Medulla oblongata (tissue), 1 donor: ENCODE measurements around the gene WBP2.

Experiments
- DNase-seq: peaks from one replicate; pipeline ENCODE4 v3.0.0-alpha.2; 2015; ENCODE audit errors: extremely low spot score

The WBP2 gene

DNA sequence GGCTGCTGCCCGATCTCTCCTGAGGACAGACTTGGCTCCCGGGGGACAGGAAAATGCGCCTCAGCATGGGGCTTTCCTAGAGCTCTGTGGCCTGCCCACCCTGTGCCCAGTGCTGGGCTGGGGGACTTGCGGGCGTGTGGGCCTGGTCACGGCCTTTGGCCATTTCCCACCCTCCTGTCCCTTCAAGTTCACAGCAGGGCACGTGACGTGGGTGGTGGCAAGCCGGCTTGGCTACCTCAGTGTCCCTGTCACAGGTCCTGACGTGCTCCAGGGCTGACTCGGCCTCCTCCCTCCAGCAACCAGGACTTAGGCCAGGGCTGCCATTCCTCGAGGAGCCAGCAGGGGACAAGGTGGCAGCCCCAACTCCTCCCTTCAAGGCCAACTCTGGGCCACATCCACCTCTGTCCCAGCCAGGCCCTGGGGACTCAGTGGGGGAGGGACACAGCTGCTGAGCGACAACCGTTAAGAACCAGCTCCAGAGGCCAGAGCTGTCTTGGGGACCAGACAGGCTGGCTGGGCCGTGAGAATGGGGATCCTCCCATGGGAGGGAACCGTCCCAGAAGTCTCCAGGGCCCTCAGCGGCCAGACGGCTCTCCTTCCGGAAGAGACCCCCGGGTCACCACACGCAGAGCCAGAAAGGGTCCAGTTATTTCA, 9.9 kb downstream of the WBP2 start:
- DNase-seq: peak; percentile 86

DNA sequence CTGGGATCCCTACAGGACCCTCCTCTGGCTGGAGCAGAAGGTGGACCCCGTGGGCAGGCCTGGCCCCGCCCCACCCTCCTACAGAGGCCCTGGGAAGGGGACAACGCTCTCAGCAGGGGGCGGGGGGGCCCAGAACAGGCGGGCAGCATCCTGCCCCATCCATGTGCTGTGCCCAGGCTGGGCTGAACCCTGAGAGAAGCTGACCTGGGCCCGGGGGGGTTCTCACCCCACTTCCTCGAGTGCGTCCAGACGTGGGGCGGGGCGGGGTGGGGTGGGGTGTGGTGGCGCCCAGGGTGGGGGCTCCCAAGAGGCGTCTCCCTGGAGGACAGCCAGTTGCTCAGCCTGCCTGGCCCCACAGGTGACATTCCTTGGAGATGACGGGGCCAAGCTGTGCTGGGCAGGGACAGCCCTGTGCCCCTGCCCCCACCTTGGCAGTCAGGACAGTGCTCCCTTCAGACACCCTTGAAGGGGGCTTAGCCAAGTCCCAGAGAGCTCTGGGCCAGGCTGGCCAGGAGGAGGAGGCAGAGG, 10.5 kb downstream of the WBP2 start:
- DNase-seq: peak; percentile 54

DNA sequence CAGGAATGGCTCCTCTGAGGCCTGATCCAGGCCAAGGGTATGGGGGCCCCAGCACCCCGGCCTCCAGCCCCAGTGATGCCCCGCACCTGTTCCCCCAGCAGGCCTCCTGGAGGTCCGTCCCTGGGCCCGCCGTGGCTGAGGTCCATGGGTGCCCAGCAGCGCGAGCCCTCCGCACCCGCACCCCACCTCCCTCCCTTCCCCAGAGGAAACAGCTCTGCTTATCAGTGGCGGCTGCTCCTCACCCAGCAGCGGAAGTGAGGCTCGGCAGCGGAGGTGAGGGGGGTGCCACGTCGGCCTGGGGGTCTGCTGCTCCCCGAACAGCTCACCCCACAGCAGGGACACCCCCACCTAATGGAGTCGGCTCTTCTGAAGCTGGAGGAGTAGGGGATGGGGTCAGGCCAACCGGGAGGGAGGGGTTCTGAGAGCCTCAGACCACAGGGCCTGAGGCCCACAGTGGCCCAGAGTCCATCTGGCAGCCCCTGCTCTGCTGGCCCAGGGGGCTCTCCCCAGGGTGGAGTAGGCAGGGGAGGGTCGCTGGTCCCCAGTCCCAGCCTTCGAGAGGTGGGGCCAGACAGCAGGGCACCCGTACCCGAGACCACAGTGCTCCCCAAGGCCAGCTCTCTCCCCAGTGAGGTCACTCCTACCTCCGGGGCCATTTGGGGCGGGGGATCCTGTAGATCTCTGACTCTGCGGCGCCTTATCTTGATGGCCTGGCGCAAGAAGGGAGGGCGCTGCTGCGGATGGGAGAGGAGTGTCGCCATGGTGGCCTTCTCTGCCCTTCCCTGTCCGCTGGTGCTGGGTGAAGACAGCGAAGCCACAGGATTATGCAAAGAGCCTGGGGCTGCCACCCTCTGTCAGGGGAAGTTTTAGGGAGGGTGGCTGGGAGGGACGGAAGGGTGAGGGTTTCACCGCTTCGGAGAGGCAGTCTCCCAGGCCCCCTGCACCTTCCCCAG, 11.3 kb downstream of the WBP2 start, which contains the start of gene UNC13D:
UNC13D (minus strand) TSS at position 828 of the 953 bp plus-strand sequence; CDS start at position 761, 67 bp downstream.
- no peak for DNase-seq

DNA sequence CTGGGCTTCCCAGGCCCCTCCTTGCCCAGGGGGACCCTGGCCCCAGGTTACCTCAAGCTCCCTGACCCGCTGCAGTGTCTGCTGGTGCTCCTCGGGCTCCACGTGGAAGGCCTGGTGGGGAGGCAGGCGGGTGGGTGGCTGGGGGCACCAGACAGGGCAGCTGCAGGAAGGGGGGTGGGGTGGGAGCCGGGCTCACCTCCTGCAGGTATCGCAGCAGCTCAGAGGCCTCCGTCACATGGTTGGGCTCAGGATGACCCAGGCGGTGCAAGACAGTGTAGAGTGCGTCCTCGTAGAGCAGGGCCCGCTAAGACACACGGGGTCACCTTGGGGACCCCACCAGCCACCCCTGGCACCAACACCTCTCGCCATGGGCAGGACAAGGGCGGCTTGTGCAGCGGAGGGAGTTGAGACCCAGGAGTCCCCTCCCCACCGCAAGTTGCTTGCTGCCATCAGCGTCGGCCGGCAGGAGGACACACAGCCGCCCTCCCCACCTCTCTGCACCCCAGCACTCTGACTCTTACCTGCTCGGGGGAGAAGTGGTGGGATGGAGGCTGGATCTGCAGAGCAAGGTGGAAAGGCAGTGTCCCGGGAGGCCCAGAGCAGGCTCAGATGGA, 12.1 kb downstream of the WBP2 start:
- no peak for DNase-seq

DNA sequence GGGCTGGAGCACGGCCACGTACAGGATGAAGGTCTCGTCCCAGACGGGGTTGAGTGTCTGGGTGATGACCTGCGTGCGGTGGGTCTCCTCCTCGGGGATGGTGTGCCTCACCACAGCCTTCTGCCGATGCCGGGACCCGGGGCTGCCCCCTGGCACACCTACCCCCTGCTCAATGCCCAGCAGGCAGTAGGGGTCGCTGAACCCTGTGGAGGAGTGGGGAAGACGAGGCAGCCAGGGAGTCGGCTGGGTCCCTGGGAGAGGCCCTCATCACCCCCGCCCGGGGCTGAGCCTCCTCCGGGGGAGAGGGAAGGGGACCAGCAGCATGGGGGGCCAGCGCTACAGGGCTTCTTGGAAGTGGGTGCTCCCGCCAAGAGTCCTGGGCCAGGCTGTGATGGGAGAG, 12.7 kb downstream of the WBP2 start:
- no peak for DNase-seq

DNA sequence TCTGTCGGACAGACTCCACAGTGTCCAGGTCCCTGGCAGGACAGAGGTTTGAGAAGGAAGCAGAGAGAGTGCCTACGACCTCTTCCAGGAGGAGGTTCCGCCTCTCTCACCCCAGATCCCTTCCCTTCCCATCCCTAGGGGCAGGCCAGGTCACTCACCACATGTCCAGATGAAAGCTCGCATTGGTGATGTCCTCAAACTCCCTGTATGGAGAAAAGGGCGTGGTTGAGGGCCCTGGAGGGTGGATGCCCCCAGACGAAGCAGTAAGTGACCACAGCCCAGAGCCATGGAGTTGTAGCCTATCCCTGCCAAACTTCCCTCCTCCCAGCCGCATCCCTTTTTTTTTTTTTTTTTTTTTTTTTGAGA, 14.4 kb downstream of the WBP2 start:
- DNase-seq: no peak

DNA sequence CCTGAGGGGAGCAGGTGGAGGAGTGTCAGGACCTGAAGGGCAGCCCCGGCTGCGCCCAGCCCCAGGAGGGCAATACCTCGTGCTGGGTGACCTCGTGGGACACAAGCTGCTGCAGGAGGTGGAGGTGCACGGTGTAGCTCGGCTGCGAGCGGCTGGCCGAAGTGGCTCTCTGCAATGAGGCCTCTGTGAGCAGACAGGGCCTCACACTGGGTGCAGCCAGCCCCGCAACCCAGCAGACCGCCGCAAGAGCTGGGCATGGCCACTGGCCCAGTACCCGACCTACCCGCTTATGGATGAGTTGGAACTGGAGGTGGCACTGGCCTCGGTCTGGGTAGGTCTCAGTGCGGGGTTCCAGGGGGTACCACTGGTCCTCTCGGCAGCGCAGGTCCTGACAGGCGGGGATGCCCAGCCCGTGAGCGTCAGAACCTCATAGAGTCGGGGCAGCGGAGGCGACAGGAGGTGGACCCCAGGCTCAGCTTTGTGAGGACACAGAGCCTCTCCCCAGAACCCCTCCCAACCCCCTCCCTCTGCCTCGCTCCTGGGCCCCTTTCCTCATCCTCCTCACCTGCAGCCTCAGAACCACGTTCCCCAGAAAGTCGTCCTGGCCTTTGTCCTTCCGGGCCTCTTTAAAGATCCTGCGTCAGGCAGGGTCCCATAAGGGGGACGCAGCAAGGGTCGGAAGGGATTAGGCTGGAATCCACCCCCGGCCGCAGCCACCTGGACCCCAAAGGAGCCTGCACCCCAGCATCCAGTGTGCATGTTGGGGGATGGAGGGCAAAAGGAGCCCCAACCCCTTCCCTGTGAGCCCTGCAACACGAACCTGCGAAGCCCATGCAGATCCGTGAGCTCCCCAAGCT, 15.0 kb downstream of the WBP2 start:
- DNase-seq: no peak

DNA sequence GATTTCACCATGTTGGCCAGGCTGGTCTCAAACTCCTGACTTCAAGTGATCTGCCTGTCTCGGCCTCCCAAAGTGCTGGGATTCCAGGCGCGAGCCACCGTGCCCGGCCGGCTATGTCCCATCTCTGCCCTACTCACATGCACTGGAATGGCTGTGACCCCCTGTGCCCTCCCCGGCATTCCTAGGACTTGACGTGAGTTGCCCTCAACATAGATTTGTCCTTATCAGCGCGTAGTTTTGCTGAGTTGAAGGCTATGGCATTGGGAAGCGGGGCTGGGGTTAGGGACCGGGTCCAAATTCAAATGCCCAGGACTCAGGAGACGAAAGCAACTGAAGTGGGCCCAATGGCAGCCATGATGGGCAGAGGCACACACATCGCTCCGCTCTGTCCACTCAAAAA, 16.7 kb downstream of the WBP2 start:
- DNase-seq: no peak

DNA sequence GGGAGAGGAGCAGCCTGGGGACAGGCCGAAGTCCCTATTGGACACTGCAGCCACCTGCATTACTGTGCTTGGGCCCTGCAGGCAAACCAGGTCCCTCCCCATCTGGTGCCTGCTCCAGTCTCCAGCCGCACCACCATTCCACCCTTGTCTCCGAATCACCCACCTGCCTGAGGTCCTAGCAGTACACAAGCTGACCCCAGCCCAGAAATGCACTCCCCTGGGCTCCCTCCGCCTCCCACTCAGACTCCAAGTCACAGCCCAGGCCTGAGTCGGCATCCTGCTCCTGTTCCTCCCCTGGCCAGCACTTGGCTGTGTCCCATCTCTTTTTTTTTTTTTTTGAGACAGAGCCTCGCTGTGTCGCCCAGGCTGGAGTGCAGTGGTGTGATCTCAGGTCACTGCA, 17.2 kb downstream of the WBP2 start:
- DNase-seq: no peak

DNA sequence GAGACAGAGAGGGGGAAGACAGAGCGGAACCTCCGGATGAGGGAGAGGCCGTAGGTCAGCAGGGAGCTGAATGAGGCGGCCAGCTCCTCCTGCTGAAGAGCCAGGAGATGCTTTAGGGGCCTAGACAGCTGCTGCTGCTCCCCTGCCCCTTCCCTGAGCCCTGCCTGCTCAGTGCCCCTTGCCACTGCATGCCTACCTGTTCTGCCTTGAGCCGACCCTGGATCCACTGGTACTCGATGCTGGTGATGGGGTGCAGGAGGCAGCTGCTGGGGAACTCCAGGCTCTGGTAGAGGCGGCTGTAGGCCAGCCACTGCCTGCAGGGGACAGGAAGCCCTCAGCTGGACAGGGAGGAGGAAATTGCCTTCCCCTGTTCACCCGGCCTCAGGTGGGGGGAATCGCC, 18.5 kb downstream of the WBP2 start:
- no peak for DNase-seq

DNA sequence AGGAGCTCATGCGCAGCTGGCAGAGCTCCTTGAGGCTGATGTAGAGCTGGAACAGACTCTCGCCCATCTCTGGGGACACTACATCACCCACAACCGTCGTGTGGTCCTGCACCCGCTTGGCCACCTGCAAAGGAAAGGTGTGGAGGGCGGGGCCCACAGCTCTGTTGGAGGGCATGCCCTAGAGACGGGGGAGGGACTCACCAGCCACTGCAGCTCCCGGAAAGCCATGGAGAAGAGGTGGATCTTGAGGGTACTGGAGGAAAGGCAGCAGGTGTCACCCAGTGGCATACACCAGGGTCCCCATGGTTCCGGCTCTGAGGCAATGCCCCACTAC, 19.5 kb downstream of the WBP2 start:
- no peak for DNase-seq

DNA sequence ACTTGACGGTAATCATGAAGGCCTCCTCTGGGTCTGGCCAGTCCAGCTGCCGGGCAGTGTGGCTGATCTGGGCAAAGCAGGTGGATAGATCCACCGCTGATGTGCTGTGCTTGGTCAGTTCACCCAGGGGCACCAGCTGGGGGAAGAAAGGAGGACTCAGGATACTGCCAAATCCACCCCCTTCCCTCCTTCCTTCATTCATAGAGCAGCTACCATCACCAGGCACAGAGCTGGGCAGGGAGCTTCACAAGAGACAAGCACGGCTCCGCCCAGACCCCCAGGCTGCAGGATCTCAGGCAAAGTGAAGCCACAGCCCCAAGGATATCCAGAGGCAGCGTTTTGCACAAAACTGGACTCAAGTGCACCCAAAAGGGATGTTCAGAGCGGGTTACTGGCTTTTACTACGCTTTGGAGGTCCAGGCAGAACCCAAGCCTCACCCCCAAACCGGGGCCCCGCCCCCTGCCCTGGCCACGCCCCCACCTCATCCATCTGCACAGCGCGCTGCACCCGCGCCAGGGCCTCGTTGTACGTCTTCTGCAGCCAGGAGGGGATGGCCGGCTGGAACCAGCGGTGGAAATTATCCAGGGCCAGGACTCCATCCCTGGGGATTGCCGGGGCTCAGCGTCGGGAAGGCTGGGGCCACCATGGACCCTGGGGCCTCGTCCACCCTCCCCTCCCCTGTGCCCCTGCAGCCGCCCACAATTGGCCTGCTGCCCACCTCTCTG, 20.0 kb downstream of the WBP2 start:
- no peak for DNase-seq

DNA sequence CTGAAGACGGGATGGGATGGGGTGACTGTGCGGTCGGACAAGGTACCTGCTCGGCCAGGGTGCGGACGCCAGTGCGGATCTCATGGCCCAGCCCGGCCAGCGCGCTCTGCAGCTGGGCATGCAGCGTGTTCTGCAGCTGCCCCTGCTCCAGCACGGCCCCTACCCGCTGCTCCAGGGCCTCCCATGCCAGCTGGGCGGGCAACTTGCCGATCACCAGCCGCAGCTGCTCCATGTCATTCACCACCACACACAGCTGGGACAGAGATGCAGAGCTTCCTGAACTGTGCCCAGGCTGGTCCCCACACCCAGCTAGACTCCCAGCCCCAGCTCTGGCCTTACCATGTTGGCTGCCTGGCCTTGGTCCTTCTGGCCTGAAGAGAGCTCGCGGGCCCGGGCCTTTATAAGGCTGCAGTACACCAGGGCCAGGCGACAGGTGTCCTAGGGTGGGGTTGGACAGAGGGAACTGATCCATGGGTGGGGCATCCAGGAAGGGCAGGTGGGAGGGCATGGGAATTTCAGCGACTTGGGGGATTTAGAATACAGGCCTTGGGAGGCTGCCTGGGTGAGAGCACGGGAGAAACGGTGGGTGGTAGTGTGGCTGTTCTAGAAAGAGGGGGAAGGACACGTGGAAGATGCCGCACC, 20.7 kb downstream of the WBP2 start:
- DNase-seq: no peak

DNA sequence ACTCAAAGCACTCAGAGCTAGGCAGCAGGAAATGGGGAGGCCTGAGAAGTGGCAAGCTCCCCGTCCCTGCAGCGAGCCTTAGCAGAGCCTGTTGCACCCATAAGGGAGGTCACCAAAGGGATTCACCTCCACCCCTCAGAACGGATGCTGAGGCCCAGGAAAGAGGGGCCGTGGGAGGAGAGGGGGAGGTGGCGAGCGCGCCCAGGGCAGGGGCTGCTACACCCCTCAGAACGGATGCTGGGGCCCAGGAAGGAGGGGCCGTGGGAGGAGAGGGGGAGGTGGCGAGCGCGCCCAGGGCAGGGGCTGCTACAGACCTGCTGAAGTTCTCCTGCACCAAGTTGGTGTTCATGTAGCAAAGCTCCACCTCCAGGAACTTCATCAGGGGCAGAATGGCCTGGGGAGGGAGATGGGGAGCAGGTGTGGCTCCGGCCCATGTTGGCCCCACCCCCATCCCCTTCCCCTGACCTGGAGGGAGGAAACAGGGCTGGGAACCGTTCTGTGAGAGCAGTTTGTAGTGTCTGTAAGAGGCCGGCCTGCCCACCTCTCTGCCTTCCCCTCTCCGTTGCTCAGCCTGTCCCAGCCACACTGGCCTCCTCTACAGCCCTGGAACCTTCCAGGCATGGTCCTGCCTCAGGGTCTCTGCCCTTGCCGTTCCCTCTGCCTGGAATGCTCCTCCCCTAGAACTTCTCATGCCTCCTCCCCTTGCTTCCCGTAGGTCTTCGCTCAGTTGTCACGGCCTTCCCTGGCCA, 22.3 kb downstream of the WBP2 start:
- DNase-seq: no peak

DNA sequence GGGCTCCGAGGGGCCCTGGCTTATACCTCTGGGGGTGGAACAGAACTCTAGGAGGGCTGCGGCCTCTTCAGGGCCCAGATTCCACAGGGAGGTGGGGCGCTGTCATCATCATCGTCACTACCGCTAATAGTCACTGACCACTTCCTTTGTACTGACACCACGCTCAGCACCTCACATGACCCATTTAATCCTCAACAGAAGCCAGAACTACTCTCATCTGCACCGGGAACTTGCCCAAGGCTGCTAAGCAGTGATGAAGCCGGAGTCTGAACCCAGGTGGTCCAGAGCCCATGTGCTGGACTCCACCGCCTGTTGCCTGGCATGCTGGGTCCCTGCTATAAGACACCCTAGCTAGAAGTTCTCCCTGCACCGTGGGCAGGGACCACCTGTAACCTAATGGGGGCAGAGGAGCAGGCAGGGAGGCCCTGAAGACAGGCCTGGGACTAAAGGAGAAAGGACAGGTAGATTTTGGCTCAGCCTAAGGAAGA, 22.9 kb downstream of the WBP2 start:
- peak; percentile 61 for DNase-seq

DNA sequence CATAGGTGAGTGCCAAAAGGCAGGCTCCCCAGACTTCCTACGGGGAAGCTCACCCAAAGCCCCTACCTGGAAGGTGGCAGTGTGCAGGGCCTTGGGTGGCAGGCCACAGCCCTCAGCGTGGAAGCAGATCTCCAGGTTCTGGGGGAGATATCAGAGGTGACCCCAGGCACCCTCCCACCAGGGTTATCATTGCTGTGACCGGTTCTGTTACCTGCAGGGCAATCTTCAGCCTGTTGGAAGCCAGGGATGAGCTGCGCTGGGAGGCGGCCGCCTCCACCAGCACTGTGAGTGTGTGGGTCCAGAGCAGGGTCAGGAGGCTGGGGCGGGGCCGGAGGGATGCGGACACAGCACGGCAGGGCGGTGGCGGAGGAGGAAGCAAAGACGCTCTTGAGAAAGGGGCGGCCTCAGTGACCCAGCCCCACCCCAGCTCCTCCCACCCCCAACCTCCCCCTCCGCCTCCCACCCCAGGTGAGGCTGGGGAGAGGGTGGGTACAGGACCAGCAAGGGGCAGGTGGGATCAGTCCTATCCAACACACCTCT, 24.0 kb downstream of the WBP2 start:
- no peak for DNase-seq

DNA sequence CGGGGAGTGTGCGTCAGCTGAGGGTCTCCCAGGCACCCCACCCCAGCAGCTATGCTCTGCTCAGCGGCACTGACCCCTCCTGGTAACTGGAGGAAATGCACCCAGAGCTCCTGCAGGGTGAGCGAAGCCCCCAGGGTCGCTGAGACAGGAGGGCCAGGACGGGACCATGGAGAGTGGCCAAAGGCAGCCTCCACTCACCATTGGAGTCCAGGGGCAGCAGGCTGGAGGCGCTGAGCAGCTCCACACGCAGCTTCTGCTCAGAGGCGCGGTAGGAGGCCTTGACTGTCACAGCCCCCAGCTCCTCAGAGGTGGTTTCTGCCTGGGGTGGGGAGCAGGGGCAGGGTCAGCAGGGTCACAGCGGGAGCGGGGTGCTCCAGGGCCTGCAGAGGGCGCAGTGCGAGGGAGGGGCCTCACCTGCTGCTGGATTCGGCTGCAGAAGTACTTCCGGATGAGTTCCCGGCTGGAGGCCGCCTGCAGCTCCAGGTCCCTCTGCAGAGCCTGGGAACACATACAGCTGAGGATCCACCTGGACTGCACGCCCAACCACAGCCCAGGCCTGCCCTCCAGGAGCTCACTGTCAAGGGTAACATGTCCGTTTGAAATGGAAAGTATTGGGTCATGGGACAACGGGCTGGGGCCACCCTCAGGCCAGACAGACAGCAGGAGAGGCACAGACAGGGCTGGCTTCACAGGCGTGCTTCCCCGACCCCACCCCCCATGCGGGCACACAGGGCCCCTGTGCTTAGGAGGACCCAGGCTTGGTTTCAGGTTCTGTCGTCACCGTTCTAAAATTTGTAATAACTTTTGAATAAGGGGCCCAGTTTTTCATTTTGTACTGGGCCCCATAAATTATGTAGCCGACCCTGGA, 24.7 kb downstream of the WBP2 start:
- DNase-seq: no peak

DNA sequence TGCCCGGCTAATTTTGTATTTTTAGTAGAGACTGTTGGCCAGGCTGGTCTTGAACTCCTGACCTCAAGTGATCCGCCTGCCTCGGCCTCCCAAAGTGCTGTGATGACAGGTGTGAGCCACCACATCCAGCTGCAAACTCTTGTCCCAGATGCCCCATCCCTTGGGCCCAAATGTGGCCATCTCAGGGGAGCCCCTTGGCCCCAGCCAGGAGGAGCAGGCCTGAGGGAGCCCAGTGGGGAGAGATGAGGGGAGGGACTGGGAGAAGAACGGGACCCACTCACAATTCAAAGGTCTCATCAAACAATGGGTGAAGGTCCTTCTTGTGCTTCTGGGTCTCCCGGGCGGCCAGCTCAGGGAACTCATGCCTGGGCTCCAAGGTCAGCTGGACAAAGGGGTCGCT, 25.4 kb downstream of the WBP2 start:
- DNase-seq: no peak
